Measurements from ENCODE around the gene NPDC1. TPM values are rescaled to one million over a fixed set of nuclear protein-coding genes. Genes with fewer than 3 reads are reported as not detected.

NPDC1 gene
- total and polyA plus RNA-seq, 2 donors (not counting 1 experiment from before 2014, with no cell fraction given) = 0.17 to 0.19 TPM

DNA sequence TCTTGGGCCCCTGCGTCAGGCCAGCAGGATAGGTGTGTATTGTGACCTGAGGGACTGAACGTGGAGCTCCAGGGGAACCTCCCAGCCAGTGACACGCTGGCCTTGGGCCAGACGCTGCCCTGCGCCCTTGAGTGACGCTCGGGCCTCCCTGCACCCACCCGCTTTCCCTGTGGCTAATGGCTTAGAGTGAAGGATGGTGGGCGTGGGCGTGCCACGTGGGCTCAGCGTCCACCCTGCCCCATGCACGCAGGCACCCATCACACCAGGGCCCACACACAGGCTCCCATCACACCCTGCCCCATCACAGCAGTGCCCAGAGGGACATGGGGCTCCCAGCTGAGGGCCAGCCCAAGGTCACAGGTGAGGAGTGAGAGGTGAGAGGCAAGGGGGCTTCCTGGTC, 8.9 kb downstream of the NPDC1 start:
- no peak for ATAC-seq (ENCODE audit: low read depth)
- H3K4me3 ChIP-seq (ENCODE audit: control extremely low read depth in 1 of 5, extremely low read depth in 1 of 5, insufficient read depth in 1 of 5, low read depth in 2 of 5, low read length in 4 of 5) = no peak overlapping the region
- CTCF ChIA-PET = interaction anchor here (0.7 to 3.9 kb wide), 8 partner anchors 8 to 251 kb away, joined by 3 to 25 read pairs (median 4); partner anchors contain the start of gene RABL6
- H3K36me3 ChIP-seq (replicated peaks in 1 of 2; ENCODE audit: control extremely low read depth in 1 of 2, control insufficient read depth in 1 of 2, extremely low read depth in 1 of 2, insufficient read depth in 2 of 2, low read length in 1 of 2) = no peaks in the 10 kb centered on the region
- no peak overlapping the region for H2AFZ ChIP-seq (ENCODE audit: insufficient read depth, low read depth, low read length, poor library complexity, severe bottlenecking)
- POLR2A ChIA-PET = no interaction called here
- Mint-ChIP-seq H3K4me1 (peaks cover 31% of the 10 kb centered on the region), H3K9me3 (ENCODE audit: insufficient read depth) (no peaks in the 10 kb centered on the region), H3K27ac (no peak overlapping the region), H3K27me3 (no peaks in the 10 kb centered on the region), H3K4me3 (no peak overlapping the region)
- H4K20me1 ChIP-seq (ENCODE audit: control insufficient read depth, insufficient read depth, low read length, poor library complexity, severe bottlenecking) = no peaks in the 10 kb centered on the region
- H3K9ac ChIP-seq (ENCODE audit: low read length) = no peak overlapping the region
- DNase-seq = no peak
- WGBS (ENCODE audit: insufficient coverage) = 88% methylated on average over 12 of the region's 13 CpGs
- peaks cover 0 to 12% (median 0%) of the 10 kb centered on the region in 3 donors for H3K9me3 ChIP-seq (ENCODE audit: control extremely low read depth in 1 of 3, control insufficient read depth in 2 of 3, insufficient read depth in 1 of 3, low read length in 2 of 3)
- TF ChIP-seq, protein P1, sequence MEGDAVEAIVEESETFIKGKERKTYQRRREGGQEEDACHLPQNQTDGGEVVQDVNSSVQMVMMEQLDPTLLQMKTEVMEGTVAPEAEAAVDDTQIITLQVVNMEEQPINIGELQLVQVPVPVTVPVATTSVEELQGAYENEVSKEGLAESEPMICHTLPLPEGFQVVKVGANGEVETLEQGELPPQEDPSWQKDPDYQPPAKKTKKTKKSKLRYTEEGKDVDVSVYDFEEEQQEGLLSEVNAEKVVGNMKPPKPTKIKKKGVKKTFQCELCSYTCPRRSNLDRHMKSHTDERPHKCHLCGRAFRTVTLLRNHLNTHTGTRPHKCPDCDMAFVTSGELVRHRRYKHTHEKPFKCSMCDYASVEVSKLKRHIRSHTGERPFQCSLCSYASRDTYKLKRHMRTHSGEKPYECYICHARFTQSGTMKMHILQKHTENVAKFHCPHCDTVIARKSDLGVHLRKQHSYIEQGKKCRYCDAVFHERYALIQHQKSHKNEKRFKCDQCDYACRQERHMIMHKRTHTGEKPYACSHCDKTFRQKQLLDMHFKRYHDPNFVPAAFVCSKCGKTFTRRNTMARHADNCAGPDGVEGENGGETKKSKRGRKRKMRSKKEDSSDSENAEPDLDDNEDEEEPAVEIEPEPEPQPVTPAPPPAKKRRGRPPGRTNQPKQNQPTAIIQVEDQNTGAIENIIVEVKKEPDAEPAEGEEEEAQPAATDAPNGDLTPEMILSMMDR (IDR thresholded peaks at IDR 0.05) = no peak
- TF ChIP-seq EZH2 (IDR thresholded peaks at IDR 0.05; ENCODE audit: borderline replicate concordance, insufficient read depth, low read depth, low read length, poor library complexity, severe bottlenecking) = no peak
- H3K27me3 ChIP-seq (replicated peaks in 1 of 4; ENCODE audit: control extremely low read depth in 1 of 4, control insufficient read depth in 3 of 4, insufficient read depth in 4 of 4, low read length in 3 of 4) = peaks cover 0 to 12% (median 1%) of the 10 kb centered on the region in 4 experiments
- H3K4me2 ChIP-seq (replicated peaks; ENCODE audit: low read depth, low read length, poor library complexity, severe bottlenecking) = no peak overlapping the region
- intact Hi-C loops (cut with micrococcal nuclease) = no loop called here
- no peak overlapping the region for H3K27ac ChIP-seq (ENCODE audit: low read length in 2 of 2)
- H3K79me2 ChIP-seq (ENCODE audit: control insufficient read depth, insufficient read depth, low read length) = no peaks in the 10 kb centered on the region
- peaks cover 30 to 34% of the 10 kb centered on the region in 2 donors for H3K4me1 ChIP-seq (ENCODE audit: control insufficient read depth in 2 of 2, insufficient read depth in 2 of 2, low read length in 2 of 2)

DNA sequence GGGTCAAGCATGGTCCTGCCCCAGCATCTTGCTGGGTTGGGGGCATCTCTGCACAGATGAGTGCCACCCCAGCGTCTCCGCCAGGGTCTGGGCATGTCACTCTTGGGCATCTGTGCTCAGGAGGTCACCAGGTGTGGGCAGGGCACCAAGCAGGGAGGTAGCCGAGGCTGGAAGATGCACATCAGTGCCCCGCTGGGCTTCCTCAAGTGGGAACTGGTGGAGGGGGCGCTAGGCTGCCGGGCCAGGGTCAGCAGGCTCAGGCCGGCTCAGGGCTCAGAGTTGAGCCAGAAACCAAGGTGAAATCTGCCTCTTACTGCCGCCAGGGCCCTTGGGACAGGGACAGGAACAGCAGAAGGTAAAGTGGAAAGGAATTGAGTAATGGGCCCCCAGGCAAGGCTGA, 10.0 kb downstream of the NPDC1 start:
- CTCF ChIA-PET = interaction anchor here (0.6 to 3.9 kb wide), 45 partner anchors 10 to 293 kb away, joined by 3 to 106 read pairs (median 5); partner anchors contain the start of genes AJM1, C8G, CLIC3 and FBXW5
- ATAC-seq (ENCODE audit: low read depth) = no peak
- no peaks in the 10 kb centered on the region for H4K20me1 ChIP-seq (ENCODE audit: control insufficient read depth, insufficient read depth, low read length, poor library complexity, severe bottlenecking)

More for the DNA sequence above, 10.0 kb downstream of the NPDC1 start:
- peaks cover 37% of the 10 kb centered on the region for H3K4me1 Mint-ChIP-seq
- no peaks in the 10 kb centered on the region for H3K9me3 Mint-ChIP-seq (ENCODE audit: insufficient read depth)
- no peak overlapping the region for H3K4me3 ChIP-seq (ENCODE audit: control extremely low read depth in 1 of 5, extremely low read depth in 1 of 5, insufficient read depth in 1 of 5, low read depth in 2 of 5, low read length in 4 of 5)
- POLR2A ChIA-PET = no interaction called here
- H2AFZ ChIP-seq (ENCODE audit: insufficient read depth, low read depth, low read length, poor library complexity, severe bottlenecking) = no peak overlapping the region
- no peak overlapping the region for H3K27ac ChIP-seq (ENCODE audit: low read length in 2 of 2)
- peaks cover 11% of the 10 kb centered on the region for H3K79me2 ChIP-seq (ENCODE audit: control insufficient read depth, insufficient read depth, low read length)
- H3K9ac ChIP-seq (ENCODE audit: low read length) = no peak overlapping the region
- no peak overlapping the region for H3K27ac Mint-ChIP-seq
- H3K36me3 ChIP-seq (replicated peaks in 1 of 2; ENCODE audit: control extremely low read depth in 1 of 2, control insufficient read depth in 1 of 2, extremely low read depth in 1 of 2, insufficient read depth in 2 of 2, low read length in 1 of 2) = no peaks in the 10 kb centered on the region
- H3K4me1 ChIP-seq (ENCODE audit: control insufficient read depth in 2 of 2, insufficient read depth in 2 of 2, low read length in 2 of 2) = peaks cover 41 to 45% of the 10 kb centered on the region in 2 donors
- WGBS (ENCODE audit: insufficient coverage) = 97% methylated on average over 8 of the region's 8 CpGs
- H3K4me2 ChIP-seq (replicated peaks; ENCODE audit: low read depth, low read length, poor library complexity, severe bottlenecking) = no peak overlapping the region
- no peak overlapping the region for H3K4me3 Mint-ChIP-seq
- DNase-seq = no peak
- TF ChIP-seq, protein P1 (IDR thresholded peaks at IDR 0.05) = no peak
- no peak for TF ChIP-seq EZH2 (IDR thresholded peaks at IDR 0.05; ENCODE audit: borderline replicate concordance, insufficient read depth, low read depth, low read length, poor library complexity, severe bottlenecking)
- peaks cover 0 to 6% (median 0%) of the 10 kb centered on the region in 4 experiments for H3K27me3 ChIP-seq (replicated peaks in 1 of 4; ENCODE audit: control extremely low read depth in 1 of 4, control insufficient read depth in 3 of 4, insufficient read depth in 4 of 4, low read length in 3 of 4)
- intact Hi-C loops (cut with micrococcal nuclease) = loop anchor here (1.0 to 2.0 kb wide), 3 partner anchors 32 to 249 kb away; partner anchors contain the start of gene AJM1
- peaks cover 0 to 8% (median 0%) of the 10 kb centered on the region in 3 donors for H3K9me3 ChIP-seq (ENCODE audit: control extremely low read depth in 1 of 3, control insufficient read depth in 2 of 3, insufficient read depth in 1 of 3, low read length in 2 of 3)
- H3K27me3 Mint-ChIP-seq = no peaks in the 10 kb centered on the region

Measured in B cell (primary cell).